IMR-90 (cell line): ENCODE measurements around the gene UNC13C. TPM values are rescaled to one million over a fixed set of nuclear protein-coding genes. Genes with fewer than 3 reads are reported as not detected.

Source experiments
- ATAC-seq: fragments of 200-7000 bp; cut with Tn5 transposase; 2 replicates; pipeline ENCODE4 v1.9.1; 2020; ENCODE audit warnings: low read depth, mild to moderate bottlenecking, moderate library complexity
- BruUV-seq: library from RNA; stranded (reverse); fragments of 400-500 nt; replicated peaks from 2 replicates; lab custom pipeline; 2021; lab: Mats Ljungman, UMichigan
- CTCF ChIA-PET: fragments of 300-600 bp; formaldehyde crosslinking; extraction: SDS; loops from one replicate; lab custom pipeline; 2021; ENCODE audit warnings: antibody characterized with exemption; lab: Yijun Ruan, JAX
- POLR2A ChIA-PET: fragments of 300-600 bp; sonication (Branson Sonifier 250); formaldehyde crosslinking; loops from one replicate; lab custom pipeline; 2022; ENCODE audit warnings: antibody characterized with exemption; ENCODE audit not compliant: unreplicated experiment; lab: Charles Lee
- DNase-seq: peaks from one replicate; pipeline ENCODE4 v3.0.0; 2013
- H2AFZ ChIP-seq: replicated peaks from 2 replicates; pipeline ENCODE3; 2013; ENCODE audit warnings: low read length, mild to moderate bottlenecking; ENCODE audit not compliant: poor library complexity
- H2AK5ac ChIP-seq: 2 replicates; pipeline ENCODE4 v1.6.1; 2013; ENCODE audit warnings: low read depth, low read length, inconsistent platforms
- H2AK9ac ChIP-seq: replicated peaks from 2 replicates; pipeline ENCODE3; 2013; ENCODE audit warnings: mild to moderate bottlenecking, low read depth, low read length, moderate library complexity; ENCODE audit not compliant: poor library complexity
- H2BK120ac ChIP-seq: 2 replicates; pipeline ENCODE4 v1.6.1; 2013; ENCODE audit warnings: low read depth, low read length, inconsistent platforms
- H2BK15ac ChIP-seq: 3 replicates; pipeline ENCODE4 v1.6.1; 2013; ENCODE audit warnings: low read depth, low read length, inconsistent platforms
- H2BK20ac ChIP-seq: 2 replicates; pipeline ENCODE4 v1.6.1; 2013; ENCODE audit warnings: low read depth, mild to moderate bottlenecking, inconsistent platforms, low read length, moderate library complexity
- H2BK5ac ChIP-seq: 2 replicates; pipeline ENCODE4 v1.6.1; 2013; ENCODE audit warnings: mild to moderate bottlenecking, low read depth, low read length, inconsistent platforms; ENCODE audit not compliant: poor library complexity, severe bottlenecking
- H3K14ac ChIP-seq: replicated peaks from 2 replicates; pipeline ENCODE4 v1.6.1; 2013; ENCODE audit warnings: low read depth, low read length, inconsistent platforms
- H3K18ac ChIP-seq: 2 replicates; pipeline ENCODE4 v1.6.1; 2013; ENCODE audit warnings: low read depth, low read length, control low read depth
- H3K23ac ChIP-seq: 2 replicates; pipeline ENCODE4 v1.6.1; 2013; ENCODE audit warnings: low read depth, low read length, inconsistent platforms
- H3K27ac ChIP-seq: 2 replicates; pipeline ENCODE4 v1.5.1; 2013; ENCODE audit warnings: mild to moderate bottlenecking, control low read depth, low read length; ENCODE audit not compliant: insufficient read depth
- H3K27me3 ChIP-seq: 2 replicates; pipeline ENCODE4 v1.6.1; 2013; ENCODE audit warnings: low read length; ENCODE audit not compliant: control insufficient read depth, insufficient read depth
- H3K36me3 ChIP-seq: 2 replicates; pipeline ENCODE4 v1.6.1; 2013; ENCODE audit warnings: low read length, mixed read lengths; ENCODE audit not compliant: control insufficient read depth, insufficient read depth
- H3K4ac ChIP-seq: 2 replicates; pipeline ENCODE4 v1.6.1; 2013; ENCODE audit warnings: low read depth, low read length, inconsistent platforms
- H3K4me1 ChIP-seq: 2 replicates; pipeline ENCODE4 v1.6.1; 2013; ENCODE audit warnings: low read length, mixed read lengths; ENCODE audit not compliant: control insufficient read depth, insufficient read depth
- H3K4me2 ChIP-seq: 2 replicates; pipeline ENCODE4 v1.6.1; 2013; ENCODE audit warnings: low read depth, mild to moderate bottlenecking, control low read depth, low read length, moderate library complexity
- H3K4me3 ChIP-seq: 2 replicates; pipeline ENCODE4 v1.5.1; 2013; ENCODE audit warnings: low read depth, mild to moderate bottlenecking, control low read depth, low read length, moderate library complexity; ENCODE audit not compliant: insufficient read depth
- H3K56ac ChIP-seq: 2 replicates; pipeline ENCODE4 v1.6.1; 2013; ENCODE audit warnings: low read length, inconsistent platforms; ENCODE audit not compliant: insufficient read depth; ENCODE audit errors: extremely low read depth
- H3K79me1 ChIP-seq, 2 experiments: 2 replicates each; pipeline ENCODE4 v1.6.1; 2013; ENCODE audit warnings: low read length in 2 of 2, inconsistent platforms in 1 of 2, low read depth in 1 of 2
- H3K9ac ChIP-seq: 2 replicates; pipeline ENCODE4 v1.6.1; 2013; ENCODE audit warnings: low read depth, low read length, control low read depth
- H3K9me1 ChIP-seq: 2 replicates; pipeline ENCODE4 v1.6.1; 2013; ENCODE audit warnings: low read length, inconsistent platforms; ENCODE audit not compliant: insufficient read depth
- H3K9me3 ChIP-seq: 2 replicates; pipeline ENCODE4 v1.6.1; 2013; ENCODE audit warnings: low read length; ENCODE audit not compliant: control insufficient read depth, insufficient read depth
- H4K20me1 ChIP-seq: 2 replicates; pipeline ENCODE4 v1.6.1; 2013; ENCODE audit warnings: low read length, inconsistent platforms; ENCODE audit not compliant: insufficient read depth
- H4K5ac ChIP-seq: 2 replicates; pipeline ENCODE4 v1.6.1; 2013; ENCODE audit warnings: mild to moderate bottlenecking, low read depth, low read length, control low read depth
- H4K8ac ChIP-seq, 2 experiments: 2 replicates each; pipeline ENCODE4 v1.6.1; 2013; ENCODE audit warnings: low read depth in 2 of 2, low read length in 2 of 2, control low read depth in 1 of 2, inconsistent platforms in 1 of 2
- H4K91ac ChIP-seq: 2 replicates; pipeline ENCODE4 v1.6.1; 2013; ENCODE audit warnings: low read depth, low read length, inconsistent platforms; ENCODE audit not compliant: insufficient read depth
- BHLHE40 ChIP-seq: fragments of 150-350 bp; IDR thresholded peaks from 2 replicates; pipeline ENCODE4 v1.6.1; 2016; ENCODE audit warnings: mild to moderate bottlenecking, low read depth, low read length
- CEBPB ChIP-seq: IDR thresholded peaks from 2 replicates; pipeline ENCODE4 v1.6.1; 2012; ENCODE audit warnings: low read depth, low read length, improper control_type of control experiment
- CHD1 ChIP-seq: IDR thresholded peaks from 2 replicates; pipeline ENCODE4 v1.6.1; 2012; ENCODE audit warnings: low read depth, low read length, improper control_type of control experiment
- CTCF ChIP-seq: conservative IDR thresholded peaks from 2 replicates; pipeline ENCODE4 v1.5.1; 2012; ENCODE audit warnings: mild to moderate bottlenecking, low read depth, low read length, improper control_type of control experiment
- FOS ChIP-seq: fragments of 150-350 bp; IDR thresholded peaks from 2 replicates; pipeline ENCODE4 v1.6.1; 2016; ENCODE audit warnings: low read depth, low read length
- MAFK ChIP-seq: IDR thresholded peaks from 2 replicates; pipeline ENCODE4 v1.6.1; 2012; ENCODE audit warnings: low read depth, low read length, improper control_type of control experiment
- MAZ ChIP-seq: IDR thresholded peaks from 2 replicates; pipeline ENCODE4 v1.6.1; 2012; ENCODE audit warnings: low read depth, mild to moderate bottlenecking, low read length, improper control_type of control experiment, moderate library complexity, borderline replicate concordance
- MXI1 ChIP-seq: IDR thresholded peaks from 2 replicates; pipeline ENCODE4 v1.6.1; 2012; ENCODE audit warnings: low read depth, mild to moderate bottlenecking, low read length, moderate library complexity, borderline replicate concordance
- POLR2A ChIP-seq: IDR thresholded peaks from 2 replicates; pipeline ENCODE4 v1.6.1; 2012; ENCODE audit warnings: mild to moderate bottlenecking, low read depth, low read length
- RAD21 ChIP-seq: IDR thresholded peaks from 2 replicates; pipeline ENCODE4 v1.6.1; 2012; ENCODE audit warnings: low read length, improper control_type of control experiment
- RCOR1 ChIP-seq: IDR thresholded peaks from 2 replicates; pipeline ENCODE4 v1.6.1; 2012; ENCODE audit warnings: mild to moderate bottlenecking, low read length, improper control_type of control experiment; ENCODE audit not compliant: insufficient replicate concordance
- SMC3 ChIP-seq: fragments of 150-350 bp; IDR thresholded peaks from 2 replicates; pipeline ENCODE4 v1.6.1; 2016; ENCODE audit warnings: low read depth, mild to moderate bottlenecking, antibody characterized with exemption, low read length, moderate library complexity
- USF2 ChIP-seq: fragments of 150-350 bp; IDR thresholded peaks from 2 replicates; pipeline ENCODE4 v1.6.1; 2017; ENCODE audit warnings: mild to moderate bottlenecking, antibody characterized with exemption, low read length, low read depth
- WGBS, 2 experiments: methylation state at CpG; one replicate each; pipeline versions ENCODE4 v1.1.5 to v1.1.7; 2013; ENCODE audit warnings: missing lambda C conversion rate in 2 of 2; ENCODE audit not compliant: insufficient read length in 1 of 2; ENCODE audit errors: extremely low coverage in 2 of 2; 5-methylcytosine and 5-hydroxymethylcytosine counted together
- dilution Hi-C: fragments of 300-500 bp; cut with HindIII; formaldehyde crosslinking; loops from one replicate; pipeline ENCODE4 v1.14.3; 2018; ENCODE audit warnings: low sequenced_read_pairs; ENCODE audit not compliant: unreplicated experiment
- in situ Hi-C: fragments of 300-500 bp; cut with MboI; formaldehyde crosslinking; loops from 3 replicates; pipeline ENCODE4 v1.14.3; 2019; ENCODE audit warnings: low sequenced_read_pairs, inconsistent platforms, mixed read lengths
- intact Hi-C: fragments of 100-400 bp; cut with micrococcal nuclease; formaldehyde crosslinking; loops from 2 replicates; pipeline ENCODE4 v1.10.0; 2022
- polyA plus RNA-seq, 3 experiments: library from polyadenylated mRNA; depleted of rRNA; stranded (reverse); fragments of >200 nt; gene quantifications; 2 replicates each; pipeline ENCODE4 v1.2.3, GENCODE V29; 2012; ENCODE audit warnings: low replicate concordance in 1 of 3
- total RNA-seq: library from RNA; depleted of rRNA; stranded (reverse); fragments of >200 nt; gene quantifications from 2 replicates; pipeline ENCODE4 v1.2.3, GENCODE V29; 2012
- TF ChIP-seq, protein P1 (sequence below): fragments of 150-350 bp; IDR thresholded peaks from 2 replicates; pipeline ENCODE4 v1.6.1; 2016; ENCODE audit warnings: low read depth, mild to moderate bottlenecking, low read length, moderate library complexity, borderline replicate concordance

The UNC13C gene
- total and polyA plus RNA-seq, 2 of the 4 experiments (the other 2 are of a cell fraction), result not detected

GRCh38 chr15:54208786-54209185 is 230.5 kb downstream of the UNC13C start:
- Histone ChIP-seq H3K36me3 (no peaks in the 10 kb centered on the region), H3K4me2 (no peak overlapping the region), H3K4me3 (no peak overlapping the region), H3K14ac (no peak overlapping the region), H2BK120ac (no peak overlapping the region), H4K91ac (no peak overlapping the region), H2BK20ac (no peak overlapping the region), H3K4me1 (no peaks in the 10 kb centered on the region), H2AK5ac (no peak overlapping the region), H3K9ac (no peak overlapping the region), H3K18ac (no peak overlapping the region), H2BK5ac (no peak overlapping the region), H4K8ac (no peak overlapping the region), H3K9me1 (no peaks in the 10 kb centered on the region), H3K27ac (no peak overlapping the region), H3K56ac (no peak overlapping the region), H4K20me1 (no peaks in the 10 kb centered on the region), H2AFZ (no peak overlapping the region), H3K23ac (no peak overlapping the region), H3K27me3 (no peaks in the 10 kb centered on the region), H3K4ac (no peak overlapping the region), H4K5ac (no peak overlapping the region), H2AK9ac (no peak overlapping the region), H2BK15ac (no peak overlapping the region), H3K79me1 (no peaks in the 10 kb centered on the region), H3K9me3 (peaks cover 5% of the 10 kb centered on the region; the same call in 1 of the 2 replicates)
- POLR2A ChIA-PET, result no interaction called here
- TF ChIP-seq, protein P1, sequence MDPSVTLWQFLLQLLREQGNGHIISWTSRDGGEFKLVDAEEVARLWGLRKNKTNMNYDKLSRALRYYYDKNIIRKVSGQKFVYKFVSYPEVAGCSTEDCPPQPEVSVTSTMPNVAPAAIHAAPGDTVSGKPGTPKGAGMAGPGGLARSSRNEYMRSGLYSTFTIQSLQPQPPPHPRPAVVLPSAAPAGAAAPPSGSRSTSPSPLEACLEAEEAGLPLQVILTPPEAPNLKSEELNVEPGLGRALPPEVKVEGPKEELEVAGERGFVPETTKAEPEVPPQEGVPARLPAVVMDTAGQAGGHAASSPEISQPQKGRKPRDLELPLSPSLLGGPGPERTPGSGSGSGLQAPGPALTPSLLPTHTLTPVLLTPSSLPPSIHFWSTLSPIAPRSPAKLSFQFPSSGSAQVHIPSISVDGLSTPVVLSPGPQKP, result no peak
- TF ChIP-seq RAD21, result no peak
- TF ChIP-seq CEBPB, result no peak
- no peak for TF ChIP-seq SMC3
- TF ChIP-seq BHLHE40, result no peak
- TF ChIP-seq CTCF, result no peak
- TF ChIP-seq USF2, result no peak
- no peak for TF ChIP-seq MXI1
- TF ChIP-seq RCOR1, result no peak
- no peak for TF ChIP-seq POLR2A
- no peak for TF ChIP-seq CHD1
- no peak for TF ChIP-seq MAFK
- no peak for TF ChIP-seq FOS
- no peak for TF ChIP-seq MAZ
- in situ Hi-C loops, result no loop called here
- no peak for DNase-seq
- no peak for ATAC-seq
- WGBS, 2 experiments, result no CpG with 5 or more reads among the region's 2 CpGs
- BruUV-seq, result no TSS peak
- dilution Hi-C loops, result no loop called here
- CTCF ChIA-PET, result no interaction called here
- intact Hi-C loops, result no loop called here
